Body of pancreas (tissue), 4 donors: ENCODE data around the gene ADAMTS4.

Experiments
- POLR2A ChIP-seq, 3 donors: fragments of 450-650 bp; IDR thresholded peaks; one replicate each; pipeline ENCODE4 v1.6.1; 2016; ENCODE audit warnings: antibody characterized with exemption in 3 of 3, mild to moderate bottlenecking in 2 of 3
- TF ChIP-seq, protein P1 (sequence below), 7 experiments: fragments of 450-650 bp in 4 of 7; fragments of 200-600 bp in 3 of 7; sonication (generic) in 3 of 7; IDR thresholded peaks; one replicate each; pipeline ENCODE4 v1.5.1; 2016 to 2019; ENCODE audit warnings: antibody characterized with exemption in 7 of 7

GRCh38 chr1:161138431-161138830, 60.4 kb downstream of the ADAMTS4 start:
- TF ChIP-seq POLR2A (IDR thresholded peaks at IDR 0.05): no peak
- TF ChIP-seq, protein P1, sequence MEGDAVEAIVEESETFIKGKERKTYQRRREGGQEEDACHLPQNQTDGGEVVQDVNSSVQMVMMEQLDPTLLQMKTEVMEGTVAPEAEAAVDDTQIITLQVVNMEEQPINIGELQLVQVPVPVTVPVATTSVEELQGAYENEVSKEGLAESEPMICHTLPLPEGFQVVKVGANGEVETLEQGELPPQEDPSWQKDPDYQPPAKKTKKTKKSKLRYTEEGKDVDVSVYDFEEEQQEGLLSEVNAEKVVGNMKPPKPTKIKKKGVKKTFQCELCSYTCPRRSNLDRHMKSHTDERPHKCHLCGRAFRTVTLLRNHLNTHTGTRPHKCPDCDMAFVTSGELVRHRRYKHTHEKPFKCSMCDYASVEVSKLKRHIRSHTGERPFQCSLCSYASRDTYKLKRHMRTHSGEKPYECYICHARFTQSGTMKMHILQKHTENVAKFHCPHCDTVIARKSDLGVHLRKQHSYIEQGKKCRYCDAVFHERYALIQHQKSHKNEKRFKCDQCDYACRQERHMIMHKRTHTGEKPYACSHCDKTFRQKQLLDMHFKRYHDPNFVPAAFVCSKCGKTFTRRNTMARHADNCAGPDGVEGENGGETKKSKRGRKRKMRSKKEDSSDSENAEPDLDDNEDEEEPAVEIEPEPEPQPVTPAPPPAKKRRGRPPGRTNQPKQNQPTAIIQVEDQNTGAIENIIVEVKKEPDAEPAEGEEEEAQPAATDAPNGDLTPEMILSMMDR (IDR thresholded peaks at IDR 0.05): no peak
